Testis (tissue), 3 donors: ENCODE measurements around the gene PAWR. TPM values are rescaled to one million over a fixed set of nuclear protein-coding genes. Genes with fewer than 3 reads are reported as not detected.
"Not testable (repeated sequence)": the region's sequence is repeated elsewhere in the genome, so short reads cannot be mapped to it uniquely, and the experiment has no call there.

Source experiments
- DNase-seq: peaks from one replicate; pipeline ENCODE4 v3.0.0-alpha.2; 2019
- H3K27ac ChIP-seq, 2 donors: fragments of 200-600 bp; sonication (generic); one replicate each; pipeline ENCODE4 v1.5.1; 2019
- H3K27me3 ChIP-seq: fragments of 200-600 bp; sonication (generic); one replicate; pipeline ENCODE4 v1.5.1; 2019
- H3K36me3 ChIP-seq: fragments of 200-600 bp; sonication (generic); one replicate; pipeline ENCODE4 v1.5.1; 2017; ENCODE audit warnings: low read depth; ENCODE audit errors: missing control alignments
- H3K4me1 ChIP-seq: fragments of 200-600 bp; sonication (generic); one replicate; pipeline ENCODE4 v1.5.1; 2019
- H3K4me3 ChIP-seq, 2 donors: fragments of 200-600 bp; sonication (generic); one replicate each; pipeline ENCODE4 v1.5.1; 2017 to 2019
- H3K9me3 ChIP-seq: fragments of 200-600 bp; sonication (generic); one replicate; pipeline ENCODE4 v1.5.1; 2017
- POLR2A ChIP-seq: fragments of 450-650 bp; IDR thresholded peaks from one replicate; pipeline ENCODE4 v1.6.1; 2017; ENCODE audit warnings: antibody characterized with exemption, mild to moderate bottlenecking, moderate library complexity
- WGBS, 2 donors: methylation state at CpG; one replicate each; pipeline ENCODE4 v1.1.5; 2018; 5-methylcytosine and 5-hydroxymethylcytosine counted together
- intact Hi-C: fragments of 100-400 bp; cut with DNase I; formaldehyde crosslinking; loops from one replicate; pipeline ENCODE4 v1.15.1; 2023; ENCODE audit warnings: low total_unique reads
- polyA plus RNA-seq: library from polyadenylated mRNA; stranded (reverse); fragments of 350-450 nt; fragmentation: Illumina TruSeq; extraction: RNeasy Lipid Tissue Mini Kit (QIAGEN cat#74804); gene quantifications from one replicate; pipeline ENCODE4 v1.2.3, GENCODE V29; 2014; ENCODE audit warnings: low read depth, low replicate concordance; ENCODE audit not compliant: insufficient read depth
- total RNA-seq, 2 donors: library from RNA; depleted of rRNA; stranded (reverse); fragments of >200 nt; gene quantifications; one replicate each; pipeline ENCODE4 v1.2.3, GENCODE V29; 2016
- TF ChIP-seq, protein P1 (sequence below), 3 experiments: fragments of 450-650 bp in 2 of 3; fragments of 200-600 bp in 1 of 3; sonication (generic) in 1 of 3; IDR thresholded peaks; one replicate each; pipeline ENCODE4 v1.5.1; 2016 to 2019; ENCODE audit warnings: antibody characterized with exemption in 3 of 3, mild to moderate bottlenecking in 2 of 3, moderate library complexity in 1 of 3

PAWR gene
- total and polyA plus RNA-seq, 3 donors from 2014 or later: 37.2 to 59.2 (median 50.2) TPM

DNA sequence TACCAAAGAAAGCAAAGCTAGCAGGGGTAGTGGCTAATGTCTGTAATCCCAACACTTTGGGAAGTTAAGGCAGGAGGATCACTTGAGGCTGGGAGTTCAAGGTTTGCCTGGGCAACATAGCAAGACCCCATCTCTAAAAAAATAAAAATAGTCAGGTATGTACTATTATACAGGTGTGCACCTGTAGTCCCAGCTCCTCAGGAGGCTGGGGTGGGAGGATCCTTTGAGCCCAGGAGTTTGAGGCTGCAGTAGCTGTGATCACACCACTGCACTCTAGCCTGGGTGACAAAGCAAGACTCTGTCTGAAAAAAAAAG is 142.2 kb downstream of the PAWR start:
- intact Hi-C loops: no loop called here
- DNase-seq: no peak

DNA sequence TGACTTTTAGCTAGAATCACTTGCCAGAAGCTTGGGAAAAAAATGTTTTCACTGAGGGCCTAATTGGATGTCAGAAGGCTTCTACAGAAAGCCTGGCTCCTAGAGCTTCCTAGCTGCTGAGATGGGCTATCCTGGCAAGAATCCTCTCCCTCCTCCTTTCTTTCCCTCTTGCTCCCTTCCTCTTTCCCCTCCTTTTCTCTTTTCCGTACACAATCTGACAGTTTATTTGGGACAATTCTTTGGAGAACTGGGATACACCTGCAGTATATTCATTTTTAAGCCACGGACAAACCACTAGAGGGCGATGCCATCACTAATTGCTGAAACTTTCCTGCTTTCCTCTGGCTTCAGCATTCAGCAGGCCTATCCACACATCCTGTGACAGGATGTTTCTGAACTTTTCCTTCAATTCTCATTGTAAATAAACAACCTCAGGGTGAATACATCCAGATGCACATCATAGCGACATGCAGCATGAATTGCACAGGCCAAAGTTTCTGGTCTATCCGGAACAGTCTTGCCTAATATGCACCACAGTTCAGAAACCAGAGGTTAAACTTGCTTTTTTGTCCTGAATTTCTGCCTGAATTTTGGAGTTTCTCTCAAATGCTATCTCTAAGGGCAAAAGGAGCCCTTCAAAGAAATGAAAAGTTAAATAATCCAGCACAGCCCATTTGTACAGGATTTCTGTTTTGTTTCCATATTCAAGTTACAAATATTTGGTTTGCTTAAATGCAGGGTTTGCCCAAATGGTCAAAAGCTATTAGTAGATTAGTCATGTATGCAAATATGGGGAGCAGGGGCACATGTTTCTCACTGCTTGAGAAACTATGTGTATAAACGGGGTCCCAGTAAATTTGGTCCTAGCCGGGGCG is 142.8 kb downstream of the PAWR start:
- H3K36me3 ChIP-seq: no peaks in the 10 kb centered on the region
- DNase-seq: peak; percentile 64
- TF ChIP-seq POLR2A: no peak
- TF ChIP-seq, protein P1, sequence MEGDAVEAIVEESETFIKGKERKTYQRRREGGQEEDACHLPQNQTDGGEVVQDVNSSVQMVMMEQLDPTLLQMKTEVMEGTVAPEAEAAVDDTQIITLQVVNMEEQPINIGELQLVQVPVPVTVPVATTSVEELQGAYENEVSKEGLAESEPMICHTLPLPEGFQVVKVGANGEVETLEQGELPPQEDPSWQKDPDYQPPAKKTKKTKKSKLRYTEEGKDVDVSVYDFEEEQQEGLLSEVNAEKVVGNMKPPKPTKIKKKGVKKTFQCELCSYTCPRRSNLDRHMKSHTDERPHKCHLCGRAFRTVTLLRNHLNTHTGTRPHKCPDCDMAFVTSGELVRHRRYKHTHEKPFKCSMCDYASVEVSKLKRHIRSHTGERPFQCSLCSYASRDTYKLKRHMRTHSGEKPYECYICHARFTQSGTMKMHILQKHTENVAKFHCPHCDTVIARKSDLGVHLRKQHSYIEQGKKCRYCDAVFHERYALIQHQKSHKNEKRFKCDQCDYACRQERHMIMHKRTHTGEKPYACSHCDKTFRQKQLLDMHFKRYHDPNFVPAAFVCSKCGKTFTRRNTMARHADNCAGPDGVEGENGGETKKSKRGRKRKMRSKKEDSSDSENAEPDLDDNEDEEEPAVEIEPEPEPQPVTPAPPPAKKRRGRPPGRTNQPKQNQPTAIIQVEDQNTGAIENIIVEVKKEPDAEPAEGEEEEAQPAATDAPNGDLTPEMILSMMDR (IDR thresholded peaks at IDR 0.05): peak; percentile 51 to 70 (median 64)
- no peak overlapping the region for H3K4me3 ChIP-seq
- peaks cover 5% of the 10 kb centered on the region for H3K4me1 ChIP-seq
- no peak overlapping the region for H3K27ac ChIP-seq
- no peaks in the 10 kb centered on the region for H3K9me3 ChIP-seq
- intact Hi-C loops: no loop called here
- H3K27me3 ChIP-seq: no peaks in the 10 kb centered on the region
- 54 to 56% methylated on average over 8 of the region's 8 CpGs for WGBS, 2 donors

More for the DNA sequence above, 142.2 kb downstream of the PAWR start:
- Histone ChIP-seq H3K36me3 (no peaks in the 10 kb centered on the region), H3K27me3 (no peaks in the 10 kb centered on the region), H3K27ac (no peak overlapping the region), H3K4me3 (no peak overlapping the region), H3K9me3 (no peaks in the 10 kb centered on the region), H3K4me1 (peaks cover 5% of the 10 kb centered on the region)
- TF ChIP-seq, protein P1 (IDR thresholded peaks at IDR 0.05): no peak
- no peak for TF ChIP-seq POLR2A

DNA sequence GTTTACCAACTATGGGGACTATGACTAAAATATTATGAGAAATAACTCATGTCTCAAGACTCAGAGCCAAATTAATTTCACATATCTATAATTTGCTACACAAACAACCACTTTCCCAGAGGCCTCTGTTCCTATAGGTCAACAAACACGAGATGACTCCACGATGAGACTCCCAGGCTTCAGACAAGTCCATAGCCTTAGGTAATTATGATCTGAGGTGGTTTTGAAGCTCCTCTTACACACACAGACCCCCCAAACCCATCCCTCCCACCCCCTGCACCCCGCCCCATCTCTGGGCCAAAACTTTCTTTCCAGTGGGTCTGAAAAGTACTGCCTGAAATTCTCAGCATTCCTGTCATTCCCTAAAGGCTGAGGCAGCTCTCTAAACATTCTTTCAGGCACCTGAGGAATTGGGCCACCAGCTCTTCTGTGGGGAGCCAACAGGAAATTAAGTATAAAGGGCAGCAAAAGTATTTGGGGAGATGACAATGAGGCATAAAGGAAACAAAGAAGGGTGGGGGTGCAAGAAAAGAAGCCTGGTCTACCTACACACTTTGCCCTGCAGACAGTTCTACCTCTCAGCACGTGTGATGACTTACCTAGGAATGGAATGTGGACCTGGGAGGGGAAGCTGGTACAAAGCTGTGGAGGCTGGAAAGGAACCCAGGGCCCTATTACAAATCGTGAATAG is 143.6 kb downstream of the PAWR start:
- Histone ChIP-seq H3K27ac (no peak overlapping the region), H3K27me3 (no peaks in the 10 kb centered on the region), H3K9me3 (no peaks in the 10 kb centered on the region), H3K4me1 (peaks cover 5% of the 10 kb centered on the region), H3K4me3 (no peak overlapping the region), H3K36me3 (no peaks in the 10 kb centered on the region)
- whole genome bisulfite sequencing, 2 donors: 58% methylated on average over 5 of the region's 5 CpGs
- intact Hi-C loops: no loop called here
- TF ChIP-seq, protein P1 (IDR thresholded peaks at IDR 0.05): no peak
- TF ChIP-seq POLR2A: no peak
- DNase-seq: no peak

DNA sequence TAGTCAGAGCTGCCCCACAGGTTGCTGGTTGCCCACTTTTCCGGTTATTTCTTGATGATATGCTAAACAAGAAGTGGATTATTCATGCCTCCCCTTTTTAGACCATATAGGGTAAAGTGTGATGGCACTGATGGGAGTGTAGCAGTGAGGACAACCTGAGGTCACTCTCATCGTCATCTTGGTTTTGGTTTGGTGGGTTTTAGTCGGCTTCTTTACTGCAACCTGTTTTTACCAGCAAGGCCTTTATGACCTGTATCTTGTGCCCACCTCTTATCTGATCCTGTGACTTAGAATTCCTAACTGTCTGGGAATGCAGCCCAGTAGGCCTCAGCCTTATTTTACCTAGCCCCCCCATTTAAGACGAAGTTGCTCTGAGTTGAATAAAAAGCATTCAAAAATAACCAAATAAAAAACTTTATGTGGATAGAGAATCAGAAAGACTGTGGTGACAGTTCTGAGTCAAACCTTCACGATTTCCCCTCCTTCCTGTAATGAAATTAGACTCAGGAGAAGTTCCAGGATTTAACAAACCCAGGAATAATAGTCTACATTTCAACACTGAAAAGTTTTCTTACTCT is 144.2 kb downstream of the PAWR start:
- intact Hi-C loops: no loop called here
- no peaks in the 10 kb centered on the region for H3K9me3 ChIP-seq
- DNase-seq: no peak
- 79 to 89% methylated on average over 5 of the region's 5 CpGs for WGBS, 2 donors
- no peaks in the 10 kb centered on the region for H3K36me3 ChIP-seq
- TF ChIP-seq POLR2A: no peak
- TF ChIP-seq, protein P1 (IDR thresholded peaks at IDR 0.05): no peak
- no peaks in the 10 kb centered on the region for H3K27me3 ChIP-seq
- H3K27ac ChIP-seq: no peak overlapping the region
- peaks cover 5% of the 10 kb centered on the region for H3K4me1 ChIP-seq
- no peak overlapping the region for H3K4me3 ChIP-seq

DNA sequence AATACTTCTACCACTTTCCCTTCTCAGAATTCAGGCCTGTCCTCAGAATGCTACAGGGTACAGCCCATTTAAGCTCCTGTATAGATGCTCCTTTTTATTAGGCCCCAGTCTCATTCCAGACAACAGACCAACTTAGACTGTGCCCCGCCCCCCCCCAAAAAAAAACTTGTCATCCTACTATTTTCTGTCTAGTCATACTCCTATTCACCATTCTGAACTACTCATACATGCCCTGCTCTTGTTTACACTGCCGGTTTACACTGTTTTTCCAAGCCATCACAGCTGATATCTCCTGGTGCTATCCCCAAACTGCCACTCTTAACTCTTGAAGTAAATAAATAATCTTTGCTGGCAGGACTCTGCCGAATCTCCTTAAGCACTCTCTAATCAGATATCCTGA is 146.3 kb downstream of the PAWR start:
- H3K27me3 ChIP-seq, DNase-seq, H3K9me3 ChIP-seq, intact Hi-C loops, H3K4me1 ChIP-seq, H3K4me3 ChIP-seq, H3K27ac ChIP-seq, H3K36me3 ChIP-seq: not testable (repeated sequence)
- 93 to 95% methylated on average over 3 of the region's 3 CpGs for WGBS, 2 donors
